Stomach (tissue), 9 donors: ENCODE results near the gene PCSK4. TPM values are rescaled to one million over a fixed set of nuclear protein-coding genes. Genes with fewer than 3 reads are reported as not detected.

Experiments
- DNase-seq, 2 donors: peaks; one replicate each; pipeline versions ENCODE4 v3.0.0 to v3.0.0-alpha.2; 2013 to 2019
- H3K27ac ChIP-seq, 5 donors: fragments of 200-600 bp in 4 of 5; sonication (generic) in 4 of 5; one replicate each; pipeline ENCODE4 v1.5.1; 2013 to 2019; ENCODE audit warnings: mild to moderate bottlenecking in 1 of 5, moderate library complexity in 1 of 5
- H3K27me3 ChIP-seq, 3 donors: fragments of 200-600 bp; sonication (generic); one replicate each; pipeline ENCODE4 v1.5.1; 2017 to 2019; ENCODE audit warnings: mixed run types in 1 of 3
- H3K36me3 ChIP-seq, 4 donors: fragments of 200-600 bp; sonication (generic); 1 replicate in 3 of 4; 2 replicates in 1 of 4; pipeline ENCODE4 v1.5.1; 2016 to 2019
- H3K4me1 ChIP-seq, 4 donors: fragments of 200-600 bp; sonication (generic); one replicate each; pipeline ENCODE4 v1.5.1; 2016 to 2019
- H3K4me3 ChIP-seq, 4 donors: fragments of 200-600 bp; sonication (generic) in 3 of 4; one replicate each; pipeline ENCODE4 v1.5.1; 2016 to 2019; ENCODE audit warnings: mild to moderate bottlenecking in 1 of 4
- H3K9me3 ChIP-seq, 4 donors: fragments of 200-600 bp; sonication (generic); one replicate each; pipeline ENCODE4 v1.5.1; 2016 to 2019
- EP300 ChIP-seq: sonication (generic); formaldehyde crosslinking; IDR thresholded peaks from one replicate; pipeline ENCODE4 v1.6.1; 2017; ENCODE audit warnings: antibody characterized with exemption
- POLR2A ChIP-seq, 4 donors: fragments of 450-650 bp; IDR thresholded peaks; one replicate each; pipeline ENCODE4 v1.6.1; 2016; ENCODE audit warnings: antibody characterized with exemption in 4 of 4, control low read depth in 2 of 4, mild to moderate bottlenecking in 1 of 4, moderate library complexity in 1 of 4
- POLR2AphosphoS5 ChIP-seq, 3 donors: sonication (generic); formaldehyde crosslinking; IDR thresholded peaks; one replicate each; pipeline ENCODE4 v1.6.1; 2016; ENCODE audit warnings: antibody characterized with exemption in 3 of 3
- WGBS, 5 donors: extraction: QIAGEN DNeasy Blood & Tissue Kit in 3 of 5; methylation state at CpG; one replicate each; pipeline versions ENCODE4 v1.1.5 to v1.1.7; 2013 to 2018; 5-methylcytosine and 5-hydroxymethylcytosine counted together
- intact Hi-C: fragments of 100-400 bp; cut with DNase I; formaldehyde crosslinking; loops from one replicate; pipeline ENCODE4 v1.15.1; 2023; ENCODE audit warnings: low total_unique reads
- polyA plus RNA-seq, 3 donors: library from polyadenylated mRNA; stranded (reverse); fragments of 200-250 nt; gene quantifications; one replicate each; pipeline ENCODE4 v1.2.3, GENCODE V29; 2013
- total RNA-seq, 5 donors: library from RNA; depleted of rRNA; stranded (reverse); fragments of >200 nt; gene quantifications; one replicate each; pipeline versions ENCODE4 v1.1.0 to v1.2.3, GENCODE V29; 2014 to 2016
- TF ChIP-seq, protein P1 (sequence below), 7 experiments: fragments of 450-650 bp in 4 of 7; fragments of 200-600 bp in 3 of 7; sonication (generic) in 3 of 7; IDR thresholded peaks; one replicate each; pipeline ENCODE4 v1.5.1; 2016 to 2019; ENCODE audit warnings: antibody characterized with exemption in 7 of 7, control low read depth in 2 of 7, mild to moderate bottlenecking in 1 of 7
- donor health status: healthy with polysubstance abuse.
- donor health status: Bipolar disorder and iron deficiency.
- donor health status: healthy.

The PCSK4 gene
- total and polyA plus RNA-seq, 8 donors = 1.7 to 26.8 (median 4.1) TPM; not detected in 2

DNA sequence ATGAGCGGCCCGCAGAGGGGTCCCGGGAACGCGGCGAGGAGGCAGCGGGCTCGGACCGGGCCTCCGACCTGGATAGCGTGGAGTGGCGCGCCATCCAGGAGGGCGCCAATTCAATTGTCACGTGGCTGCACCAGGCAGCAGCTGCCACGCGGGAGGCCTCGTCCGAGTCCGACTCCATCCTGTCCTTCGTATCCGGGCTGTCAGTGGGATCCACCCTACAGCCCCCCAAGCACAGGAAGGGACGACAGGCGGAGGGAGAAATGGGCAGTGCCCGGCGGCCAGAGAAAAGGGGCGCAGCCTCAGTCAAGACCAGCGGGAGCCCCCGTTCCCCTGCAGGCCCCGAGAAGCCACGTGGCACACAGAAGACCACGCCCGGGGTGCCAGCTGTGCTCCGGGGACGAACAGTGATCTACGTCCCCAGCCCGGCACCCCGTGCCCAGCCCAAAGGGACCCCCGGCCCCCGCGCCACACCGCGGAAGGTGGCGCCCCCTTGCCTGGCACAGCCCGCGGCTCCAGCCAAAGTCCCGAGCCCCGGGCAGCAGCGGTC, 21.8 kb downstream of the PCSK4 start:
- DNase-seq = peak in 1 of 2 donors; percentile 21
- no peaks in the 10 kb centered on the region for H3K9me3 ChIP-seq
- peak overlapping the region in 3 of 4 donors; percentile 27 to 38 (median 34) for H3K4me3 ChIP-seq
- H3K27me3 ChIP-seq = peaks cover 42 to 91% (median 82%) of the 10 kb centered on the region in 3 donors
- no peaks in the 10 kb centered on the region for H3K36me3 ChIP-seq
- H3K4me1 ChIP-seq = peaks cover 61 to 82% (median 80%) of the 10 kb centered on the region in 4 donors
- WGBS, 5 donors = 3 to 10% (median 8%) methylated on average over 11 to 49 of the region's 49 CpGs
- H3K27ac ChIP-seq = no peak overlapping the region
- TF ChIP-seq, protein P1, sequence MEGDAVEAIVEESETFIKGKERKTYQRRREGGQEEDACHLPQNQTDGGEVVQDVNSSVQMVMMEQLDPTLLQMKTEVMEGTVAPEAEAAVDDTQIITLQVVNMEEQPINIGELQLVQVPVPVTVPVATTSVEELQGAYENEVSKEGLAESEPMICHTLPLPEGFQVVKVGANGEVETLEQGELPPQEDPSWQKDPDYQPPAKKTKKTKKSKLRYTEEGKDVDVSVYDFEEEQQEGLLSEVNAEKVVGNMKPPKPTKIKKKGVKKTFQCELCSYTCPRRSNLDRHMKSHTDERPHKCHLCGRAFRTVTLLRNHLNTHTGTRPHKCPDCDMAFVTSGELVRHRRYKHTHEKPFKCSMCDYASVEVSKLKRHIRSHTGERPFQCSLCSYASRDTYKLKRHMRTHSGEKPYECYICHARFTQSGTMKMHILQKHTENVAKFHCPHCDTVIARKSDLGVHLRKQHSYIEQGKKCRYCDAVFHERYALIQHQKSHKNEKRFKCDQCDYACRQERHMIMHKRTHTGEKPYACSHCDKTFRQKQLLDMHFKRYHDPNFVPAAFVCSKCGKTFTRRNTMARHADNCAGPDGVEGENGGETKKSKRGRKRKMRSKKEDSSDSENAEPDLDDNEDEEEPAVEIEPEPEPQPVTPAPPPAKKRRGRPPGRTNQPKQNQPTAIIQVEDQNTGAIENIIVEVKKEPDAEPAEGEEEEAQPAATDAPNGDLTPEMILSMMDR (IDR thresholded peaks at IDR 0.05) = no peak
- TF ChIP-seq POLR2AphosphoS5 (IDR thresholded peaks at IDR 0.05) = no peak
- TF ChIP-seq POLR2A (IDR thresholded peaks at IDR 0.05) = no peak
- TF ChIP-seq EP300 = no peak
- intact Hi-C loops = no loop called here

DNA sequence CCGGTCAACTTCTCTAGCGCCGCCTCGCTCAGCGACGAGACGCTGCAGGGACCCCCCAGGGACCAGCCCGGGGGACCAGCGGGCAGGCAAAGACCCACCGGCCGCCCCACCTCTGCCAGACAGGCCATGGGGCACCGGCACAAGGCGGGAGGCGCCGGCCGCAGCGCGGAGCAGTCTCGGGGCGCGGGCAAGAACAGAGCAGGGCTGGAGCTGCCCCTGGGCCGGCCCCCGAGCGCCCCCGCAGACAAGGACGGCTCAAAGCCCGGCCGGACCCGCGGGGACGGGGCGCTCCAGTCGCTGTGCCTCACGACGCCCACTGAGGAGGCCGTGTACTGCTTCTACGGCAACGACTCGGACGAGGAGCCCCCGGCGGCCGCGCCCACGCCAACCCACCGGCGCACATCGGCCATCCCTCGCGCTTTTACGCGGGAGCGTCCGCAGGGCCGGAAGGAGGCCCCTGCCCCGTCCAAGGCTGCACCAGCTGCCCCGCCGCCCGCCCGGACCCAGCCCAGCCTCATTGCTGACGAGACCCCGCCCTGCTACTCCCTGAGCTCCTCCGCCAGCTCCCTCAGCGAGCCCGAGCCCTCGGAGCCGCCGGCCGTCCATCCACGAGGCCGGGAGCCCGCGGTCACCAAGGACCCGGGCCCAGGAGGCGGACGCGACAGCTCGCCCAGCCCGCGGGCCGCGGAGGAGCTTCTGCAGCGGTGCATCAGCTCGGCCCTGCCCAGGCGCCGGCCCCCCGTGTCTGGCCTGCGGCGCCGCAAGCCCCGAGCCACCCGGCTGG, 22.5 kb downstream of the PCSK4 start:
- H3K4me3 ChIP-seq = peak overlapping the region in 1 of 4 donors; percentile 38
- peaks cover 39 to 85% (median 75%) of the 10 kb centered on the region in 3 donors for H3K27me3 ChIP-seq
- H3K27ac ChIP-seq = no peak overlapping the region
- intact Hi-C loops = no loop called here
- TF ChIP-seq, protein P1 (IDR thresholded peaks at IDR 0.05) = no peak
- TF ChIP-seq EP300 (no peak), POLR2AphosphoS5 (IDR thresholded peaks at IDR 0.05) (no peak), POLR2A (IDR thresholded peaks at IDR 0.05) (no peak)
- WGBS, 5 donors = 2 to 4% (median 4%) methylated on average over 33 to 92 of the region's 92 CpGs; no CpG with 5 or more reads in 1 of the 5 donors
- H3K9me3 ChIP-seq = no peaks in the 10 kb centered on the region
- no peaks in the 10 kb centered on the region for H3K36me3 ChIP-seq
- peaks cover 57 to 76% (median 74%) of the 10 kb centered on the region in 4 donors for H3K4me1 ChIP-seq
- peak in 1 of 2 donors; percentile 40 for DNase-seq

DNA sequence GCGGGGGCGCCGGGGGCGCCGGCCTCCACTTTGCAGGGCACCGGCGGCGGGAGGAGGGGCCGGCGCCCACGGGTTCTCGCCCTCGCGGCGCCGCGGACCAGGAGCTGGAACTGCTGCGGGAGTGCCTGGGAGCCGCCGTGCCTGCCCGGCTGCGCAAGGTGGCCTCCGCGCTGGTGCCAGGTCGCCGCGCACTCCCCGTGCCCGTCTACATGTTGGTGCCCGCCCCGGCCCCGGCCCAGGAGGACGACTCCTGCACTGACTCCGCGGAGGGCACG, 23.0 kb downstream of the PCSK4 start:
- Histone ChIP-seq H3K27me3 (peaks cover 34 to 79% (median 70%) of the 10 kb centered on the region in 3 donors), H3K9me3 (no peaks in the 10 kb centered on the region), H3K36me3 (no peaks in the 10 kb centered on the region), H3K4me3 (peak overlapping the region in 1 of 4 donors; percentile 38), H3K4me1 (peaks cover 57 to 70% (median 69%) of the 10 kb centered on the region in 4 donors), H3K27ac (no peak overlapping the region)
- 0 to 10% (median 5%) methylated on average over 1 to 36 of the region's 36 CpGs for WGBS, 5 donors
- intact Hi-C loops = no loop called here
- peak in 1 of 2 donors; percentile 39 for DNase-seq
- TF ChIP-seq, protein P1 (IDR thresholded peaks at IDR 0.05) = no peak
- no peak for TF ChIP-seq POLR2AphosphoS5 (IDR thresholded peaks at IDR 0.05)
- TF ChIP-seq POLR2A (IDR thresholded peaks at IDR 0.05) = no peak
- TF ChIP-seq EP300 = no peak

DNA sequence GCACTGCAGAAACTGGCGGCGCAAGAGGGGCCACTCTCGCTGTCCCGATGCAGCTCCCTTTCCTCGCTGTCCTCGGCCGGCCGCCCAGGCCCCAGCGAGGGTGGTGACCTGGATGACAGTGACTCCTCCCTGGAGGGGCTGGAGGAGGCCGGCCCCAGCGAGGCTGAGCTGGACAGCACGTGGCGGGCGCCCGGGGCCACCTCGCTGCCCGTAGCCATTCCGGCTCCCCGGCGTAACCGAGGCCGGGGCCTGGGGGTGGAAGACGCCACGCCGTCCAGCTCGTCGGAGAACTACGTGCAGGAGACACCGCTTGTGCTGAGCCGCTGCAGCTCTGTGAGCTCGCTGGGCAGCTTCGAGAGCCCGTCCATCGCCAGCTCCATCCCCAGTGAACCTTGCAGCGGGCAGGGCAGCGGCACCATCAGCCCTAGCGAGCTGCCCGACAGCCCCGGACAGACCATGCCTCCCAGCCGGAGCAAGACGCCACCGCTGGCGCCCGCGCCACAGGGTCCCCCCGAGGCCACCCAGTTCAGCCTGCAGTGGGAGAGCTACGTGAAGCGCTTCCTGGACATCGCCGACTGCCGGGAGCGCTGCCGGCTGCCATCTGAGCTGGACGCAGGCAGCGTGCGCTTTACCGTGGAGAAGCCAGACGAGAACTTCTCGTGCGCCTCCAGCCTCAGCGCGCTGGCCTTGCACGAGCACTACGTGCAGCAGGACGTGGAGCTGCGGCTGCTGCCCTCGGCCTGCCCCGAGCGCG, 23.5 kb downstream of the PCSK4 start:
- H3K4me1 ChIP-seq = peaks cover 55 to 65% (median 64%) of the 10 kb centered on the region in 4 donors
- intact Hi-C loops = no loop called here
- WGBS, 5 donors = 20 to 40% (median 24%) methylated on average over 2 to 70 of the region's 70 CpGs

More for the DNA sequence above, 23.5 kb downstream of the PCSK4 start:
- H3K27me3 ChIP-seq = peaks cover 29 to 74% (median 64%) of the 10 kb centered on the region in 3 donors
- DNase-seq = peak in 1 of 2 donors; percentile 38
- peak overlapping the region in 1 of 4 donors; percentile 38 for H3K4me3 ChIP-seq
- no peak for TF ChIP-seq POLR2A (IDR thresholded peaks at IDR 0.05)
- no peak for TF ChIP-seq POLR2AphosphoS5 (IDR thresholded peaks at IDR 0.05)
- TF ChIP-seq EP300 = no peak
- TF ChIP-seq, protein P1 (IDR thresholded peaks at IDR 0.05) = no peak
- H3K36me3 ChIP-seq = no peaks in the 10 kb centered on the region
- no peak overlapping the region for H3K27ac ChIP-seq
- H3K9me3 ChIP-seq = no peaks in the 10 kb centered on the region
